IMR-90 (cell line): ENCODE data around the gene NPFFR2. TPM values are rescaled to one million over a fixed set of nuclear protein-coding genes. Genes with fewer than 3 reads are reported as not detected.

Source experiments
- ATAC-seq: fragments of 200-7000 bp; cut with Tn5 transposase; 2 replicates; pipeline ENCODE4 v1.9.1; 2020; ENCODE audit warnings: low read depth, mild to moderate bottlenecking, moderate library complexity
- BruUV-seq: library from RNA; stranded (reverse); fragments of 400-500 nt; replicated peaks from 2 replicates; lab custom pipeline; 2021; lab: Mats Ljungman, UMichigan
- CTCF ChIA-PET: fragments of 300-600 bp; formaldehyde crosslinking; extraction: SDS; loops from one replicate; lab custom pipeline; 2021; ENCODE audit warnings: antibody characterized with exemption; lab: Yijun Ruan, JAX
- POLR2A ChIA-PET: fragments of 300-600 bp; sonication (Branson Sonifier 250); formaldehyde crosslinking; loops from one replicate; lab custom pipeline; 2022; ENCODE audit warnings: antibody characterized with exemption; ENCODE audit not compliant: unreplicated experiment; lab: Charles Lee
- DNase-seq: peaks from one replicate; pipeline ENCODE4 v3.0.0; 2013
- H2AFZ ChIP-seq: replicated peaks from 2 replicates; pipeline ENCODE3; 2013; ENCODE audit warnings: low read length, mild to moderate bottlenecking; ENCODE audit not compliant: poor library complexity
- H2AK5ac ChIP-seq: 2 replicates; pipeline ENCODE4 v1.6.1; 2013; ENCODE audit warnings: low read depth, low read length, inconsistent platforms
- H2AK9ac ChIP-seq: replicated peaks from 2 replicates; pipeline ENCODE3; 2013; ENCODE audit warnings: mild to moderate bottlenecking, low read depth, low read length, moderate library complexity; ENCODE audit not compliant: poor library complexity
- H2BK120ac ChIP-seq: 2 replicates; pipeline ENCODE4 v1.6.1; 2013; ENCODE audit warnings: low read depth, low read length, inconsistent platforms
- H2BK15ac ChIP-seq: 3 replicates; pipeline ENCODE4 v1.6.1; 2013; ENCODE audit warnings: low read depth, low read length, inconsistent platforms
- H2BK20ac ChIP-seq: 2 replicates; pipeline ENCODE4 v1.6.1; 2013; ENCODE audit warnings: low read depth, mild to moderate bottlenecking, inconsistent platforms, low read length, moderate library complexity
- H2BK5ac ChIP-seq: 2 replicates; pipeline ENCODE4 v1.6.1; 2013; ENCODE audit warnings: mild to moderate bottlenecking, low read depth, low read length, inconsistent platforms; ENCODE audit not compliant: poor library complexity, severe bottlenecking
- H3K14ac ChIP-seq: replicated peaks from 2 replicates; pipeline ENCODE4 v1.6.1; 2013; ENCODE audit warnings: low read depth, low read length, inconsistent platforms
- H3K18ac ChIP-seq: 2 replicates; pipeline ENCODE4 v1.6.1; 2013; ENCODE audit warnings: low read depth, low read length, control low read depth
- H3K23ac ChIP-seq: 2 replicates; pipeline ENCODE4 v1.6.1; 2013; ENCODE audit warnings: low read depth, low read length, inconsistent platforms
- H3K27ac ChIP-seq: 2 replicates; pipeline ENCODE4 v1.5.1; 2013; ENCODE audit warnings: mild to moderate bottlenecking, control low read depth, low read length; ENCODE audit not compliant: insufficient read depth
- H3K27me3 ChIP-seq: 2 replicates; pipeline ENCODE4 v1.6.1; 2013; ENCODE audit warnings: low read length; ENCODE audit not compliant: control insufficient read depth, insufficient read depth
- H3K36me3 ChIP-seq: 2 replicates; pipeline ENCODE4 v1.6.1; 2013; ENCODE audit warnings: low read length, mixed read lengths; ENCODE audit not compliant: control insufficient read depth, insufficient read depth
- H3K4ac ChIP-seq: 2 replicates; pipeline ENCODE4 v1.6.1; 2013; ENCODE audit warnings: low read depth, low read length, inconsistent platforms
- H3K4me1 ChIP-seq: 2 replicates; pipeline ENCODE4 v1.6.1; 2013; ENCODE audit warnings: low read length, mixed read lengths; ENCODE audit not compliant: control insufficient read depth, insufficient read depth
- H3K4me2 ChIP-seq: 2 replicates; pipeline ENCODE4 v1.6.1; 2013; ENCODE audit warnings: low read depth, mild to moderate bottlenecking, control low read depth, low read length, moderate library complexity
- H3K4me3 ChIP-seq: 2 replicates; pipeline ENCODE4 v1.5.1; 2013; ENCODE audit warnings: low read depth, mild to moderate bottlenecking, control low read depth, low read length, moderate library complexity; ENCODE audit not compliant: insufficient read depth
- H3K56ac ChIP-seq: 2 replicates; pipeline ENCODE4 v1.6.1; 2013; ENCODE audit warnings: low read length, inconsistent platforms; ENCODE audit not compliant: insufficient read depth; ENCODE audit errors: extremely low read depth
- H3K79me1 ChIP-seq, 2 experiments: 2 replicates each; pipeline ENCODE4 v1.6.1; 2013; ENCODE audit warnings: low read length in 2 of 2, inconsistent platforms in 1 of 2, low read depth in 1 of 2
- H3K9ac ChIP-seq: 2 replicates; pipeline ENCODE4 v1.6.1; 2013; ENCODE audit warnings: low read depth, low read length, control low read depth
- H3K9me1 ChIP-seq: 2 replicates; pipeline ENCODE4 v1.6.1; 2013; ENCODE audit warnings: low read length, inconsistent platforms; ENCODE audit not compliant: insufficient read depth
- H3K9me3 ChIP-seq: 2 replicates; pipeline ENCODE4 v1.6.1; 2013; ENCODE audit warnings: low read length; ENCODE audit not compliant: control insufficient read depth, insufficient read depth
- H4K20me1 ChIP-seq: 2 replicates; pipeline ENCODE4 v1.6.1; 2013; ENCODE audit warnings: low read length, inconsistent platforms; ENCODE audit not compliant: insufficient read depth
- H4K5ac ChIP-seq: 2 replicates; pipeline ENCODE4 v1.6.1; 2013; ENCODE audit warnings: mild to moderate bottlenecking, low read depth, low read length, control low read depth
- H4K8ac ChIP-seq, 2 experiments: 2 replicates each; pipeline ENCODE4 v1.6.1; 2013; ENCODE audit warnings: low read depth in 2 of 2, low read length in 2 of 2, control low read depth in 1 of 2, inconsistent platforms in 1 of 2
- H4K91ac ChIP-seq: 2 replicates; pipeline ENCODE4 v1.6.1; 2013; ENCODE audit warnings: low read depth, low read length, inconsistent platforms; ENCODE audit not compliant: insufficient read depth
- ELK1 ChIP-seq: fragments of 150-350 bp; IDR thresholded peaks from 2 replicates; pipeline ENCODE4 v1.6.1; 2016; ENCODE audit warnings: low read depth, mild to moderate bottlenecking, low read length, moderate library complexity, borderline replicate concordance
- FOS ChIP-seq: fragments of 150-350 bp; IDR thresholded peaks from 2 replicates; pipeline ENCODE4 v1.6.1; 2016; ENCODE audit warnings: low read depth, low read length
- USF2 ChIP-seq: fragments of 150-350 bp; IDR thresholded peaks from 2 replicates; pipeline ENCODE4 v1.6.1; 2017; ENCODE audit warnings: mild to moderate bottlenecking, antibody characterized with exemption, low read length, low read depth
- WGBS, 2 experiments: methylation state at CpG; one replicate each; pipeline versions ENCODE4 v1.1.5 to v1.1.7; 2013; ENCODE audit warnings: missing lambda C conversion rate in 2 of 2; ENCODE audit not compliant: insufficient read length in 1 of 2; ENCODE audit errors: extremely low coverage in 2 of 2; 5-methylcytosine and 5-hydroxymethylcytosine counted together
- dilution Hi-C: fragments of 300-500 bp; cut with HindIII; formaldehyde crosslinking; loops from one replicate; pipeline ENCODE4 v1.14.3; 2018; ENCODE audit warnings: low sequenced_read_pairs; ENCODE audit not compliant: unreplicated experiment
- in situ Hi-C: fragments of 300-500 bp; cut with MboI; formaldehyde crosslinking; loops from 3 replicates; pipeline ENCODE4 v1.14.3; 2019; ENCODE audit warnings: low sequenced_read_pairs, inconsistent platforms, mixed read lengths
- intact Hi-C: fragments of 100-400 bp; cut with micrococcal nuclease; formaldehyde crosslinking; loops from 2 replicates; pipeline ENCODE4 v1.10.0; 2022
- polyA plus RNA-seq, 3 experiments: library from polyadenylated mRNA; depleted of rRNA; stranded (reverse); fragments of >200 nt; gene quantifications; 2 replicates each; pipeline ENCODE4 v1.2.3, GENCODE V29; 2012; ENCODE audit warnings: low replicate concordance in 1 of 3
- total RNA-seq: library from RNA; depleted of rRNA; stranded (reverse); fragments of >200 nt; gene quantifications from 2 replicates; pipeline ENCODE4 v1.2.3, GENCODE V29; 2012

NPFFR2 gene
- total and polyA plus RNA-seq, 2 of the 4 experiments (the other 2 are of a cell fraction), result not detected

- ATAC-seq (no peak), DNase-seq (no peak)
- WGBS, 2 experiments, result no CpG with 5 or more reads among the region's 2 CpGs
- ChIA-PET CTCF (no interaction called here), POLR2A (no interaction called here)
- Histone ChIP-seq H3K9me1 (no peaks in the 10 kb centered on the region), H4K8ac (no peak overlapping the region), H3K14ac (no peak overlapping the region), H3K4me2 (no peak overlapping the region), H4K20me1 (no peaks in the 10 kb centered on the region), H3K23ac (no peak overlapping the region), H4K5ac (no peak overlapping the region), H3K56ac (no peak overlapping the region), H3K79me1 (no peaks in the 10 kb centered on the region), H3K27me3 (no peaks in the 10 kb centered on the region), H2AK5ac (no peak overlapping the region), H3K27ac (no peak overlapping the region), H3K36me3 (no peaks in the 10 kb centered on the region), H2BK120ac (no peak overlapping the region), H2BK20ac (no peak overlapping the region), H3K18ac (no peak overlapping the region), H2BK15ac (no peak overlapping the region), H3K4me1 (no peaks in the 10 kb centered on the region), H3K4ac (no peak overlapping the region), H3K9ac (no peak overlapping the region), H4K91ac (no peak overlapping the region), H2BK5ac (no peak overlapping the region), H2AFZ (no peak overlapping the region), H3K9me3 (no peaks in the 10 kb centered on the region), H3K4me3 (no peak overlapping the region), H2AK9ac (no peak overlapping the region)
- dilution Hi-C loops (no loop called here), intact Hi-C loops (no loop called here), in situ Hi-C loops (no loop called here)
- BruUV-seq, result no TSS peak
- TF ChIP-seq USF2 (no peak), FOS (no peak), ELK1 (no peak)
Observed at GRCh38 chr4:71992571-71993312, 39.1 kb upstream of the NPFFR2 start.
